Natural killer cell (primary cell): ENCODE data around the gene C16orf74. TPM values are rescaled to one million over a fixed set of nuclear protein-coding genes. Genes with fewer than 3 reads are reported as not detected.

Experiments
- ATAC-seq, 3 donors: fragments of 150-1000 bp in 2 of 3; fragments of 200-7000 bp in 1 of 3; cut with Tn5 transposase; 1 replicate in 1 of 3; 2 replicates in 2 of 3; pipeline ENCODE4 v1.10.0; 2021; ENCODE audit warnings: mild to moderate bottlenecking in 2 of 3, moderate library complexity in 2 of 3
- DNase-seq, 2 donors: peaks; one replicate each; pipeline versions ENCODE4 v3.0.0 to v3.0.0-alpha.2; 2013 to 2021; ENCODE audit warnings: mixed read lengths in 1 of 2
- H3K27ac ChIP-seq: one replicate; pipeline ENCODE4 v1.5.1; 2013; ENCODE audit warnings: mild to moderate bottlenecking, low read length
- H3K27me3 ChIP-seq: one replicate; pipeline ENCODE4 v1.6.1; 2013; ENCODE audit warnings: low read length; ENCODE audit not compliant: control insufficient read depth, insufficient read depth
- H3K36me3 ChIP-seq: one replicate; pipeline ENCODE4 v1.6.1; 2013; ENCODE audit warnings: low read length; ENCODE audit not compliant: control insufficient read depth, insufficient read depth
- H3K4me1 ChIP-seq: one replicate; pipeline ENCODE4 v1.6.1; 2013; ENCODE audit warnings: low read length; ENCODE audit not compliant: control insufficient read depth, insufficient read depth
- H3K4me3 ChIP-seq: one replicate; pipeline ENCODE4 v1.5.1; 2013; ENCODE audit warnings: low read length
- H3K9me3 ChIP-seq: one replicate; pipeline ENCODE4 v1.6.1; 2013; ENCODE audit warnings: low read length; ENCODE audit not compliant: control insufficient read depth, insufficient read depth
- H3K27ac Mint-ChIP-seq, 2 donors: one replicate each; pipeline ENCODE4 v1.8.0; 2022; ENCODE audit warnings: mild to moderate bottlenecking in 2 of 2, mixed read lengths in 2 of 2, moderate library complexity in 1 of 2
- H3K27me3 Mint-ChIP-seq, 2 donors: one replicate each; pipeline ENCODE4 v1.8.0; 2022; ENCODE audit warnings: low read depth in 2 of 2, mixed read lengths in 2 of 2
- H3K36me3 Mint-ChIP-seq: one replicate; pipeline ENCODE4 v1.8.0; 2022; ENCODE audit warnings: mixed read lengths
- H3K4me1 Mint-ChIP-seq, 2 donors: one replicate each; pipeline ENCODE4 v1.8.0; 2022; ENCODE audit warnings: mixed read lengths in 2 of 2
- H3K4me3 Mint-ChIP-seq: one replicate; pipeline ENCODE4 v1.8.0; 2022; ENCODE audit warnings: mild to moderate bottlenecking, moderate library complexity, mixed read lengths
- H3K9me3 Mint-ChIP-seq, 2 donors: one replicate each; pipeline ENCODE4 v1.8.0; 2022; ENCODE audit warnings: mixed read lengths in 2 of 2
- WGBS: methylation state at CpG from one replicate; pipeline ENCODE4 v1.1.7; 2013; ENCODE audit warnings: missing lambda C conversion rate; ENCODE audit not compliant: insufficient coverage; 5-methylcytosine and 5-hydroxymethylcytosine counted together
- intact Hi-C: fragments of 100-400 bp; cut with micrococcal nuclease; formaldehyde crosslinking; loops from one replicate; pipeline ENCODE4 v1.14.2; 2022
- total RNA-seq, 4 donors: library from RNA; stranded (reverse); fragments of 120-200 nt in 1 of 4; gene quantifications; one replicate each; pipeline versions ENCODE4 v1.2.3 to v1.2.4, GENCODE V29; 2013 to 2022
- TF ChIP-seq, protein P1 (sequence below): fragments of 200-600 bp; IDR thresholded peaks from one replicate; pipeline ENCODE4 v1.8.0; 2022; ENCODE audit warnings: antibody characterized with exemption

C16orf74 gene
- total RNA-seq, 3 donors from 2014 or later (not counting 1 experiment from before 2014, with no cell fraction given): 0.71 to 2.2 (median 1.8) TPM

DNA sequence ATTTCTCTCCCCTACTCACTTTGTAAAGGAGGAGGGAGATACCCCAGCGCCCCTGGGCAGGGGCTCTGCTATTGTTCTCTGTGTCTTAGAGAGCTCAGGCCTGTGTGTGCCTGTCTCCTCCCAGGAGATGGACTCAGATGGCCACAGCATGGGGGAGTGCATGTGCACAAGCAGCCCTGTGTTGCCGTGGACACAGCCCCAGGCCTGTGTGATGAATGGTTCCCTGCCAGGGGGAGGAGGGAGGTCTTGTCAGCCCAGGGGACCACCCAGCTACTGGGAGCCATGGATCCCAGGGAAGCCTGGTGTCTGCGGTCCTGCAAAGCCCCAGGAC lies 88.4 kb downstream of the C16orf74 start:
- 98% methylated on average over 3 of the region's 3 CpGs for WGBS
- intact Hi-C loops: no loop called here
- H3K4me1 Mint-ChIP-seq: peaks cover 5% of the 10 kb centered on the region in 2 donors
- Histone ChIP-seq H3K27me3 (no peaks in the 10 kb centered on the region), H3K27ac (no peak overlapping the region), H3K36me3 (peaks cover 92% of the 10 kb centered on the region), H3K4me1 (no peaks in the 10 kb centered on the region), H3K9me3 (no peaks in the 10 kb centered on the region), H3K4me3 (no peak overlapping the region)
- H3K36me3 Mint-ChIP-seq: peaks cover 7% of the 10 kb centered on the region
- H3K27me3 Mint-ChIP-seq: no peaks in the 10 kb centered on the region
- DNase-seq: no peak
- H3K9me3 Mint-ChIP-seq: no peaks in the 10 kb centered on the region
- H3K27ac Mint-ChIP-seq: peak overlapping the region in 1 of 2 donors; percentile 27
- TF ChIP-seq, protein P1, sequence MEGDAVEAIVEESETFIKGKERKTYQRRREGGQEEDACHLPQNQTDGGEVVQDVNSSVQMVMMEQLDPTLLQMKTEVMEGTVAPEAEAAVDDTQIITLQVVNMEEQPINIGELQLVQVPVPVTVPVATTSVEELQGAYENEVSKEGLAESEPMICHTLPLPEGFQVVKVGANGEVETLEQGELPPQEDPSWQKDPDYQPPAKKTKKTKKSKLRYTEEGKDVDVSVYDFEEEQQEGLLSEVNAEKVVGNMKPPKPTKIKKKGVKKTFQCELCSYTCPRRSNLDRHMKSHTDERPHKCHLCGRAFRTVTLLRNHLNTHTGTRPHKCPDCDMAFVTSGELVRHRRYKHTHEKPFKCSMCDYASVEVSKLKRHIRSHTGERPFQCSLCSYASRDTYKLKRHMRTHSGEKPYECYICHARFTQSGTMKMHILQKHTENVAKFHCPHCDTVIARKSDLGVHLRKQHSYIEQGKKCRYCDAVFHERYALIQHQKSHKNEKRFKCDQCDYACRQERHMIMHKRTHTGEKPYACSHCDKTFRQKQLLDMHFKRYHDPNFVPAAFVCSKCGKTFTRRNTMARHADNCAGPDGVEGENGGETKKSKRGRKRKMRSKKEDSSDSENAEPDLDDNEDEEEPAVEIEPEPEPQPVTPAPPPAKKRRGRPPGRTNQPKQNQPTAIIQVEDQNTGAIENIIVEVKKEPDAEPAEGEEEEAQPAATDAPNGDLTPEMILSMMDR: no peak
- ATAC-seq: no peak
- no peak overlapping the region for H3K4me3 Mint-ChIP-seq

DNA sequence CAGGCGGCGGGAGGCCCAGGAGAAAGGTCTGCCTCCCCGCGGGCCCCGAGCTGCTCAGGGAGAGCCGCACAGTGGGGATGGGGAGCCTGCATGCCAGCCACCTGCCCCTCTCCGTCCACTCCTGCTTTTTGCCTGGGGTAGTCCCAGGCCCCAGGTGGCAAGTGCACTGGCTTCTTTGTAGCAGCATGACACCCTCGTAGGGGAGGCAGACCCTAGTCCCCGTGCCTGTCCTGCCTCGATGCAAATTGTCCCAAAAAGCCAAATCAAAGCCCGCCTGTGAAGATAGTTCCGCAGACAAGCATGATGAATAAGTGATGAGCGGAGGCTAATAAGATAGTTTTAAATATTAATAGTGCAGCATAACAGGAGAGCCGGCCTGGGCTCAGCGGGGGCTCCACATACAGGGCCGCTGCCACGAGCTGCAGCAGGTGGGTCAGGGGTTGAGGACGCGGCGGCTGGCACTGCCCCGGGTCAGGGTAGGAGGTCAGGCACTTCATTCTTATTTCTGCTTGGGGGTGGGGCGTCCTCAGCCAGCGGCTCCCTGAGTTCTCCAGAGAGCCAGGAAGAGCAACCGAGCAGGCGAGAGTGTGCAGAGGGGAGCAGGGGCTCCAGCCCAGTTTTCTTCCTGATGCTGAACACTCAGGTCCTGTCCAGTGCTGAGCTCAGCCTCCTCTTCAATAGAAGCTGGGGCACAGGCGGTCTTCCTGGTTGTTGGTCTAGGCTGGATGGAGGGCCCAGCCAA lies 89.0 kb downstream of the C16orf74 start:
- Mint-ChIP-seq H3K36me3 (peaks cover 7% of the 10 kb centered on the region), H3K27ac (peak overlapping the region in 1 of 2 donors; percentile 27), H3K9me3 (no peaks in the 10 kb centered on the region), H3K27me3 (no peaks in the 10 kb centered on the region), H3K4me1 (peaks cover 5% of the 10 kb centered on the region in 2 donors), H3K4me3 (no peak overlapping the region)
- Histone ChIP-seq H3K27me3 (no peaks in the 10 kb centered on the region), H3K9me3 (no peaks in the 10 kb centered on the region), H3K36me3 (peaks cover 92% of the 10 kb centered on the region), H3K4me3 (no peak overlapping the region), H3K4me1 (no peaks in the 10 kb centered on the region), H3K27ac (no peak overlapping the region)
- ATAC-seq (no peak), DNase-seq (no peak)
- intact Hi-C loops: no loop called here
- 97% methylated on average over 26 of the region's 26 CpGs for WGBS
- TF ChIP-seq, protein P1: no peak

DNA sequence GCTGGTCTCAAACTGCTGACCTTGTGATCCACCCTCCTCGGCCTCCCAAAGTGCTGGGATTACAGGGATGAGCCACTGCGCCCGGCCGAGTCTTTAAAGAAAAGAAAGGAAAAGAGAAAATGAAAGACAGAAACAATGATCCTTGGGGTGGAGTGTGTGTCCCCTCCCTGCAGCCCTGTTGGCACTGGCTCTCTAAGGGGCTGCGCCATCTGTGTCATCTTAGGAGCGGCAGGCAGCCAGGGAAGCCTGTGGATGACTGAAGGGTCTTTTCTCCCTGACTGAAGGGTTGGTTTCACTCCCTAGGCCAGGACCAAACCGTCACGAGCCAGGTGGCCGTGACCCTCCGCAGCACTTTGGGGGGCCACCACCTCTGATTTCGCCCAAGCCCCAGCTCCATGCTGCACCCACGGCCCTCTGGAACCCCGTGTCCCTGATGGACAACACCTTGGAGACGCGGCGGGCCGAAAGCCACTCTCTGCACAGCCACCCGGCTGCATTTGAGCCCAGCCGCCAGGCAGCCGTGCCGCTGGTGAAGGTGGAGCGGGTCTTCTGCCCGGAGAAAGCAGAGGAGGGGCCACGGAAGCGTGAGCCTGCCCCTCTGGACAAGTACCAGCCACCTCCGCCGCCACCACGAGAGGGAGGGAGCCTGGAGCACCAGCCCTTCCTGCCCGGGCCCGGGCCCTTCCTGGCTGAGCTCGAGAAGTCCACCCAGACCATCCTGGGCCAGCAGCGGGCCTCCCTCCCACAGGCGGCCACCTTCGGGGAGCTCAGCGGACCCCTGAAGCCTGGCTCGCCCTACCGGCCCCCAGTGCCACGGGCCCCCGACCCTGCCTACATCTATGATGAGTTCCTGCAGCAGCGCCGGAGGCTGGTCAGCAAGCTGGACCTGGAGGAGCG lies 89.8 kb downstream of the C16orf74 start:
- Histone ChIP-seq H3K9me3 (no peaks in the 10 kb centered on the region), H3K36me3 (peaks cover 89% of the 10 kb centered on the region), H3K4me3 (no peak overlapping the region), H3K27me3 (no peaks in the 10 kb centered on the region), H3K4me1 (no peaks in the 10 kb centered on the region), H3K27ac (no peak overlapping the region)
- Mint-ChIP-seq H3K36me3 (peaks cover 7% of the 10 kb centered on the region), H3K27me3 (no peaks in the 10 kb centered on the region), H3K4me1 (peaks cover 5% of the 10 kb centered on the region in 2 donors), H3K4me3 (no peak overlapping the region), H3K9me3 (no peaks in the 10 kb centered on the region), H3K27ac (no peak overlapping the region)
- 95% methylated on average over 42 of the region's 42 CpGs for WGBS
- DNase-seq: no peak
- intact Hi-C loops: no loop called here
- ATAC-seq: no peak
- TF ChIP-seq, protein P1: no peak
